ENCODE results near the gene RUNDC3A.

The RUNDC3A gene

DNA sequence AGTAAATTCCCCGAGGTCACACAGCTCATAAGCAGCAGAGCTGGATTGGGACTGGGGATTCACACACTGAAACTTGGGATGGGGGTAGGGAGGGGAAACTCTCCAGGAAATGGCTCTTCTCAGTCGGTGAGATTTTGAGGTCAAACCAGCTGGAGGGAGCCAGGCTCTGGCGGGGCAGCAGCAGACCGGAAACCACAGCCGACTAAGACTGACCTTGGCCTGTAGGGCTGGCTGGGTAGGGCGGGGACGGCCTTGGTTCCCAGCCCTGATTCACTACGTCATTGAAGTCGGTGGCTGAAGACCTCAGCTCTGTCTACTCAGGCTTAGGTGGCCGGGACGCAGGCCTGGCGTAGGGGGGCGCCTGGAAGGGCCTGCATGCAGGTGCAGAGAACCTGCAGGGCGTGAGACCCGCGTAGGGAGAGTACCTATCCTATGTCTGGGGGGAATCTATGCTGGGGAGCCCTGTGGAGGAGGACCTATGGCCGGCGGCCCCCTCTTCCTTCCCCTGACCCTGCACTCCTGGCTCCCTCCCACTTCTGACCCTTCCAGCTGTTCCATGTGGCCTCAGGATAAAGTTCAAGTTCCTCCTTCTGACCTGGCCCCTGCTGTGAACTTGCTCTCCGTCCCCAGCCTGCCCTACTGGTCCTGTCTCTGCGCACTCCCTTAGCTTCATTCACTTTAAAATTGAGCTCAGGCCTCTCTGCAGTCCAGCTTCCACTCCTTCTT lies 28.6 kb upstream of the RUNDC3A start:
- DNase-seq (ENCODE audit: low read depth), result peak; percentile 82
- no peak overlapping the region for H3K4me3 ChIP-seq (ENCODE audit: low read depth, low read length)
- TF ChIP-seq MYC (IDR thresholded peaks at IDR 0.05; ENCODE audit: low read depth, low read length) (no peak), POLR2A (IDR thresholded peaks at IDR 0.05; ENCODE audit: extremely low read depth, insufficient read length) (no peak)
- TF ChIP-seq, protein P1, sequence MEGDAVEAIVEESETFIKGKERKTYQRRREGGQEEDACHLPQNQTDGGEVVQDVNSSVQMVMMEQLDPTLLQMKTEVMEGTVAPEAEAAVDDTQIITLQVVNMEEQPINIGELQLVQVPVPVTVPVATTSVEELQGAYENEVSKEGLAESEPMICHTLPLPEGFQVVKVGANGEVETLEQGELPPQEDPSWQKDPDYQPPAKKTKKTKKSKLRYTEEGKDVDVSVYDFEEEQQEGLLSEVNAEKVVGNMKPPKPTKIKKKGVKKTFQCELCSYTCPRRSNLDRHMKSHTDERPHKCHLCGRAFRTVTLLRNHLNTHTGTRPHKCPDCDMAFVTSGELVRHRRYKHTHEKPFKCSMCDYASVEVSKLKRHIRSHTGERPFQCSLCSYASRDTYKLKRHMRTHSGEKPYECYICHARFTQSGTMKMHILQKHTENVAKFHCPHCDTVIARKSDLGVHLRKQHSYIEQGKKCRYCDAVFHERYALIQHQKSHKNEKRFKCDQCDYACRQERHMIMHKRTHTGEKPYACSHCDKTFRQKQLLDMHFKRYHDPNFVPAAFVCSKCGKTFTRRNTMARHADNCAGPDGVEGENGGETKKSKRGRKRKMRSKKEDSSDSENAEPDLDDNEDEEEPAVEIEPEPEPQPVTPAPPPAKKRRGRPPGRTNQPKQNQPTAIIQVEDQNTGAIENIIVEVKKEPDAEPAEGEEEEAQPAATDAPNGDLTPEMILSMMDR (IDR thresholded peaks at IDR 0.05; ENCODE audit: low read depth, low read length), result no peak
- TF ChIP-seq, protein P2, sequence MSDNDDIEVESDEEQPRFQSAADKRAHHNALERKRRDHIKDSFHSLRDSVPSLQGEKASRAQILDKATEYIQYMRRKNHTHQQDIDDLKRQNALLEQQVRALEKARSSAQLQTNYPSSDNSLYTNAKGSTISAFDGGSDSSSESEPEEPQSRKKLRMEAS (IDR thresholded peaks at IDR 0.05; ENCODE audit: low read depth, low read length), result no peak

DNA sequence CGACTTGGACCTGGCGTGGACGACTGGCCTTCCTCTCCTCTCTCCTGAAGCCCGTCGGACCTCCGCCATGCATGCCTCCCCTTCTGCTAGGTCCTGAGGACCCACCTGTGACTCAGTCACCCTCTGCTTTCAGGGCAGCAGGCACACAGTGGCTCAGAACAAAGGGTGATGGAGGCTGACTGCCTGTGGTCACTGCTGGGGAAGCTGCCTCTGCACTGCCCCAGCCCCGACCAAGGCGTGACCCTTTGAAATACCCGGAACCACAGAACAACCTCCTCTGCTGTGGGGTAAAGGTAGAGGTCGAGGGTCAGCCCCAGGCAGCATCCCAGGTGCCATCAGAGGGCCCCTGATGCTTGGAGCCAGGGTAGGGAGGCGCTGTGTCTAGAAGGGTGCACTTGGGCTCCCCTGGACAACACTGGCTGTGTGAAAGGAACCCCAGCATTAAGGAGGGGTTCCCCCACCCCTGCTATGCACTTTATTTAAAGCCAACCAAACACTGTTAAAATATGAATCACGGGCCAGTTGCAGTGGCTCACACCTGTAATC lies 27.9 kb upstream of the RUNDC3A start:
- DNase-seq (ENCODE audit: low read depth), result no peak
- no peak overlapping the region for H3K4me3 ChIP-seq (ENCODE audit: low read depth, low read length)
- no peak for TF ChIP-seq MYC (IDR thresholded peaks at IDR 0.05; ENCODE audit: low read depth, low read length)
- TF ChIP-seq, protein P1 (IDR thresholded peaks at IDR 0.05; ENCODE audit: low read depth, low read length), result no peak

DNA sequence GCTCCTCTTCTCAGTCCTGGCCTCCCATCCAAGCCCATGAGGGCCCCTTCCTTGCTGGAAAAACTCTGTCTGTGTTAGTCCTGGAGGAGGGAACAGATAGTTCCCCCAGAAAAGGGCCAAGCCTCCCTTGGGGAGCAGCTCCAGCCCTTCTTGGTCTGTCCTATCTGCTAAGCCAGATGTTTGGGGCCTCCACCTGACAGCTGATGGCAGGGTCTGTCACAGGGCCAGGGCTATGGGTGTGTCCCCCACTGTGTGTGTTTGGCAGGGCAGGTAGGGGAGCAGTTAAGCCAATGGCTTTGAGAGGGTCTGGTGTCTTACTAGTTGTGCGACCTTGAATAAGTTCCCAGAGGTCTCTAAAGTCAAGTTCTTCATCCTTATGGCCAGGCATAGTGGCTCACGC lies 26.8 kb upstream of the RUNDC3A start:
- TF ChIP-seq POLR2A (IDR thresholded peaks at IDR 0.05; ENCODE audit: extremely low read depth, insufficient read length) (no peak), MYC (IDR thresholded peaks at IDR 0.05; ENCODE audit: low read depth, low read length) (no peak)
- TF ChIP-seq, protein P1 (IDR thresholded peaks at IDR 0.05; ENCODE audit: low read depth, low read length), result no peak
- TF ChIP-seq, protein P2 (IDR thresholded peaks at IDR 0.05; ENCODE audit: low read depth, low read length), result no peak
- DNase-seq (ENCODE audit: low read depth), result no peak
- H3K4me3 ChIP-seq (ENCODE audit: low read depth, low read length), result no peak overlapping the region

DNA sequence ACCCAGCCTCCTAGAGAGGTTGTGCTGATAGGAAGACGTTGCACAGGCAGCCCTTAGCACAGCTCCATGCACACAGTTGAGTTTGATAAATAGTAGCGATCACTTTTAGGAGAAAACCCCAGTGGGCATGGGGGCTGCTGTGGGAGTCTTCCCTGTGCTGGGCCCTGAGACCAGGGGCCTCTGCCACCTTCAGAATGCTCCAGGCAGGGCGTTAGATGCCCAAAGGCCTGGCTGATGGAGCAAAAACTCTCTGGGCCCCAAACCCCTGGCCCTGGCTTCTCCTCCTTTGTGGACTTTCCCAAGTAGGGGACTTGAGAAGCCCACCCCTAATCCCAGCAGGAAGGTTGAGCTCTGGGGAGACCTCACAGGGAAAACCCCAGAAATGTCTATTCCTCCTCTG lies 26.1 kb upstream of the RUNDC3A start:
- TF ChIP-seq, protein P2 (IDR thresholded peaks at IDR 0.05; ENCODE audit: low read depth, low read length), result no peak
- TF ChIP-seq, protein P1 (IDR thresholded peaks at IDR 0.05; ENCODE audit: low read depth, low read length), result no peak
- TF ChIP-seq POLR2A (IDR thresholded peaks at IDR 0.05; ENCODE audit: extremely low read depth, insufficient read length) (no peak), MYC (IDR thresholded peaks at IDR 0.05; ENCODE audit: low read depth, low read length) (no peak)
- DNase-seq (ENCODE audit: low read depth), result no peak
- no peak overlapping the region for H3K4me3 ChIP-seq (ENCODE audit: low read depth, low read length)

DNA sequence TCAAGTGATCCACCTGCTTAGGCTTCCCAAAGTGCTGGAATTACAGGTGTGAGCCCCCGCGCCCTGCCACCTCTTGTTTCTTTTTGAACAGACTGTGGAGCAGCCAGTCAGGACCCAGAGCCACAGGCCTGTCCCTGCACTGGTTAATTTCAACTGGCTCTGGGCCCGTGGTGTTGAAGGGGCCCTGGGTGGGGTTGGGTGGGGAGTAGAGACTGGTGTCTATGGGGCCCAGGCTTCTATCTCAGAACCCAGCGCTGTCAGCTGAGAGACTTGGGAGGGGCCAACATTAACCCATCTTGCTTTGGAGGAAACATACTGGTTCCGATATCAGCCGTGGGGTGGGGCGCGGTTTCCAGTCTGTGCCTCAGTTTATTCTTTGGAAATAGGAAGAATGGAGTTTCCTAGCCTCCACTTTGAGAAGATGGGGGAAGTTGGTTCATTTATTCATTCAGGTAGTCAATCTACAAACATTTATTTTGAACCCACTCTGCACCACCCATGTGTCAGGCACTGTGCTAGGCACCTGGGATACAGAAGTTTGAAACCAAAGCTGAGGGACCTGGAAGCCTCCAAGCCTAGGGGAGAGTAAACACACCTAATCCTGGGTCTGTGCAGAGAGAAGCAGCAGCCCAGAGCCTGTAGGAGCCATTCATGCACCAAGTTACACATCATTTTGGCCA lies 24.9 kb upstream of the RUNDC3A start:
- no peak overlapping the region for H3K4me3 ChIP-seq (ENCODE audit: low read depth, low read length)
- DNase-seq (ENCODE audit: low read depth), result no peak
- TF ChIP-seq, protein P2 (IDR thresholded peaks at IDR 0.05; ENCODE audit: low read depth, low read length), result no peak
- TF ChIP-seq, protein P1 (IDR thresholded peaks at IDR 0.05; ENCODE audit: low read depth, low read length), result no peak
- no peak for TF ChIP-seq POLR2A (IDR thresholded peaks at IDR 0.05; ENCODE audit: extremely low read depth, insufficient read length)
- TF ChIP-seq MYC (IDR thresholded peaks at IDR 0.05; ENCODE audit: low read depth, low read length), result no peak
